Stimulated activated CD8-positive, alpha-beta memory T cell treated with anti-CD3 and anti-CD28 coated beads, Interleukin-2, amount 100 ng/mL, for 1 hour (primary cell): Measurements from ENCODE around the gene PROSER3.

Experiments
- DNase-seq, 2 donors: peaks; one replicate each; pipeline ENCODE4 v3.0.0-alpha.2; 2020; ENCODE audit warnings: low read depth in 2 of 2

Gene PROSER3

DNA sequence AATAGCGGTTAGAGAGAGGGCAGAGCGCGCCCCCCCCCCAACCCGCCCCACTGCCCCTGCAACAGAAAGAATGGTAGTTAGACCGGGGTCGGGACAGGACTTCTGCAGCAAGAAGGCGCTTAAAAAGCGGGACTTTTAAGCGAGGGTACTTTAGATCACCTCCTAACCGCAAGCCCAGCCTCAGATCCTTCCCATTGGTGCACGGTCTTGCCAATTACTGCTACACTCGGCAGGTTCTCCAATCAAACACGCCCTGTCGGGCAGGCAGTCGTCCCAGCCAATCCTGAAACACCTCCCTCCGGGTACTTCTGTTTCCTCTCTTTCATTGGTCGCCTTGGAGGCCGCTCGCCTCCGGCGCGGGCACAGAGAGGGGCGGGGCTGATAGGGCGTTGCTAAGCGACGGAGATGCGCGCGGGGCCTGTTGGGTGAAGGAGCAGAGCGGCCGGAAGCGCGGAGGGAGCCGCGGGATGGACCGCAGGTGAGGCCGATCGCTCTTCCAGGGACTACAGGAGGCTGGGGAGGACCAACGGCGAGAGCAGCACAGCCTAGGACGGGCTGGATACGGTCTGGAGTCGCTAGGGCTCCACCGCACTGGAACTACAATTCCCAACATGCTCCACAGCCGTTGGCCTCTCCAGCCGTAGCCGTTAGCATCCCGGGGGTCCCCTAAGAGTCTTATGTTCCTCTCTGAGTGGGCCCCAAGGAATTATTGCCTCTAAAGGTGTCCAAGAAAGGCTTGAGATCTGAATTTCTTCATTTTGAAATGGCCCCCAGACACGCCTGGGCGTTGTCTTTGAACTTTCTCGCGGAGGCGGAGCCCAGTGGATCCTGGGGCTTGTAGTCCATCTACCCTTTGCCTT, at the start of gene PROSER3:
Gene PROSER3, plus strand, starts transcription at position 428 of the 860 bp plus-strand sequence. Its CDS starts 40 bp downstream, at position 468.
- DNase-seq: peak; percentile 94 to 96

DNA sequence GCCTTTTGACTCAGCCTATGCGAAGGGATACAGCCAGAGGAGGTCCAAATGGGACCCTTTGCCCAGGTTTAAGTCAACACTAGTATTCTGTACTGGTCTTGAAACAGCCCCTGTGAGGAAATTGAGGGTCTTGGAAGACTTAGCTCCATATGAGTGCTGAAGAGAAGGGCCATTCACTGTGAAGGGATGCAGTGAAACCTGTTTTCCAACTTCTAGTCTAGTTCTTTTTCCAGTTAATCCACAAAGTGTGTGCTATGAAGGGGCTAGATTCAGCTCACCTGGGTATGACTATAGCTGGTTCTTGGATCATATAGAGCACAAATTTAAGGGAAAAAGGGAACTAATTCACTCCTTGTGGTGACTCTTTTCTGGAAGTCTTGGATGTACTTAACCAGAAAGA, 49.6 kb upstream of the PROSER3 start:
- no peak for DNase-seq

DNA sequence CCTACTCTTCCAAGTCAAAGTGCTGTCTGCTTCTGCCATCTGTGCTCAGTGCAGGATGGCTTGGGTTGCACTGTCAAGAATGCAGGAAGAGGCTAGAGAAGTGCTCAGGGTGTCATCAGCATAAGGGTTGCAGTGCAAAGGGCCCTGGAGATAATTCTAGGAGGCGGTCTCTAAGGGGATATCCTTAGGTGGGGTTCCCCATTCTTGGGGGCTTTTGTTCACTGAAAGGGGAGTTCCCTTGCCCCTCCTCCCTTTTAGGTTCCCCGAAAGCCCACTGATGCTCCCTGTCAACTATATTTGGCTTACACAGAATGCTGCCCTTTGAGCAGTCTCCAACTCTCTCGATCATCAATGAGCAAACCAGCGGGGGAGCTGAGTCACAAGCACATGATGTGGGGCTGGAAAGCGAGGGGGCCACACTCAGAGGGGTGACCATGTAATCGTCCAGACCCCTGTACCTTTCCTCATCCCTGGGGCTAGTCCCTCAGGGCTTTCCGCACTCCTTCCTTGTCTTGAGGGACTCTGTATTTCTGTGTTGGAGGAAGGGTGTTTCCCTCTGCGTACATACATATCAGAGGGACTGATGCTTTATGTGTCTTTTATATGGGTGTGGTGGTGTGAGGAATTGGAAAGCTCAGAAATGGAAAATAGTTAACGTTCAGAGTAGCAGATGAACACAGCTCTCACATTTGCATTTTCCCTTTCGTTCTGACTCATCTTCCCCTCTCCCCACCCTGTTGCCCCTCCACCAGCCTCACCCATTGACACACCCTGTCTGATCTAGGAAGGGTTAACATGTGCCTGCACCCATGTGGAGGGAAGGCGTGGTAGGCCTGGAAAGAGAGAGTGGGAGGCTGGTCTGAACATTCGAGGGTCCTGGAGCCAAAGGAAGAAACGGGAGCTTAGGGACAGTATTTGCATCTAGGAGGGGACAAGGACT, 46.9 kb upstream of the PROSER3 start:
- no peak for DNase-seq

DNA sequence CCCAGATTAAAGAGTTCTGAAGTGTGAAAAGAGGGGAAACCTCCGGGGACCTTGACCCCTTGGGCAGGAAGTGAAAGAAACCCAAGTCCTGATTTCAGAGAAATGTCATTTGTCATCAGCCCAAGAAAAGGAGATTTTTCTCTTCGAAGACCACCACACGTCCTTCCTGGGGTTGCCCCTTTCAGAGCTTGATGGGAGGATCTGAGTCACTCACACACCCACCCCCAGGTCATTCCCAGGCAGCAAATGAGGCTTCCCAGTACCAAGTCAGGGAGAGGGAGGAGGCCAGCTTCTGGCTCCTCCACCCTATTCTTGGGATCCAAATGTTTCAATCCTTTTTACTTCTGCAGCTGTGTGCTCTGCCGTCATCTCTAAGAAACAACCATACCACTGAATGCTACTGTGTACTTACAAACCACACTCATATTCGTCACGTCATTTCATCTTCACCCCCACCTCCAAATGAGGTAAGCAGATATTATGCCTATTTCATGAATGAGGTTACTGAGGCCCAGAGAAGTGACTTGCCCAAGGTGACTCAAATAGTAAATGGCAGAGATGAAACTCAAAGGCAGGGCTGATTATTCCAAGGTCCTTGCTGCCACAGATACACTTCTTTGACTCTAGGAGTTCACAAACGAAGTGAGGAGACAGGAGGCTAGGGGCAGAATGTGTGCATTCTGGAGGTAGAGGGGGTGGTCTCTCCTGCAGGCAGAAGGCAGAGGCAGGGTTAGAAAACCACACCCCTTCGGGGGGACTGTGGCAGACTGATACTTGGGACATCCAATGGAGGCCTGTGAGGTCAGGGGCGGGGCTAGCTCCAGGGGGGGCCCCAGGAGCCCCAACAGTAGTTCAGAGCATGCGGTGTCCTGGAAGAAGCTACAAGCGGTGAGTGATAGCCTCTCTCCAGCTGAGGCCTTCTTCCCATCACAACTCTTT, 45.1 kb upstream of the PROSER3 start:
- DNase-seq: no peak

DNA sequence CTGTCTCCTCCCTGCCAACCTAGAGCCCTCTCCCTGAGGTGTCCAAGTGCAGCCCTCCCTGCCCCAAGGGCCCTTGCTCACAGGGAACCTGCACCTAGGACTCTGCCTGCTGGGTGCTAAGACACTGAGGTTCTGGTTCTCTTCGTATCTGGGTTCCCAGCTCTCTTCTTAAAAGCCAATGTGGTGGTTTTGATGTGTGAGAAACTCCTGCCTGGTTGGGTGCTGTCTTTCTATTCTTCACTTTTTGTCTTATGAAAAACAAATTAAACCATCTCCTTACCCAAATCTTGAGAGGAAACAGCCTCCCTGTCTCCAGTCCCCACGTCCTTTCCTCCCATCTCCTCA, 44.5 kb upstream of the PROSER3 start:
- DNase-seq: no peak

DNA sequence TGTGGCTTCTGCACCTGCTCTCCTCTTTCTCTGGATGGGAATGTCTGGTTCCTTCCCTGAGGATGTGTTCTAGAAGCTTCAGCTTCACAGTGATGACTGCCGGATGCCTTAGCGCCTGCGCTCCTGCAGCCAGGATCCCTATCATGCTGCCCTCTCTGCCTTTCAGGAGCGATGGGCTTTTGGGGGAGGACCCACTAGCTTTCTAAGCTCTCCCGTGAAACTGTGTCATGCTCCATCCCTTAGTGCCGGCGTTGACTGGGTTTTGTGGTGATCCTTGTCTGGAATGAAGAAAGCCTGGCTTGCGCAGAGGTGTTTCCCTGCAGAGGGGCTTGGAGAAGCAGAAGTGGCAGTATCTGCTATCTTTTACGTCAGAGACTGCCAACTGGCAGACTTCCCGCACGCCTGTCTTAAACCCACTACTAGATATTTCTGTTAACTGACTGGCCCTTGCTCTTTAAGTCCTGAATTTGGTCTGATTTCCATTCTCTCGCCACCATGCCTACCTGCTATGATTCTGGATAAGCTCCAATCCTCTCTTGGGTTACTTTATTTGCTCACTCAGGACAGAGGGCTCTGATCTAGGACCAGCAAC, 44.0 kb upstream of the PROSER3 start:
- no peak for DNase-seq

DNA sequence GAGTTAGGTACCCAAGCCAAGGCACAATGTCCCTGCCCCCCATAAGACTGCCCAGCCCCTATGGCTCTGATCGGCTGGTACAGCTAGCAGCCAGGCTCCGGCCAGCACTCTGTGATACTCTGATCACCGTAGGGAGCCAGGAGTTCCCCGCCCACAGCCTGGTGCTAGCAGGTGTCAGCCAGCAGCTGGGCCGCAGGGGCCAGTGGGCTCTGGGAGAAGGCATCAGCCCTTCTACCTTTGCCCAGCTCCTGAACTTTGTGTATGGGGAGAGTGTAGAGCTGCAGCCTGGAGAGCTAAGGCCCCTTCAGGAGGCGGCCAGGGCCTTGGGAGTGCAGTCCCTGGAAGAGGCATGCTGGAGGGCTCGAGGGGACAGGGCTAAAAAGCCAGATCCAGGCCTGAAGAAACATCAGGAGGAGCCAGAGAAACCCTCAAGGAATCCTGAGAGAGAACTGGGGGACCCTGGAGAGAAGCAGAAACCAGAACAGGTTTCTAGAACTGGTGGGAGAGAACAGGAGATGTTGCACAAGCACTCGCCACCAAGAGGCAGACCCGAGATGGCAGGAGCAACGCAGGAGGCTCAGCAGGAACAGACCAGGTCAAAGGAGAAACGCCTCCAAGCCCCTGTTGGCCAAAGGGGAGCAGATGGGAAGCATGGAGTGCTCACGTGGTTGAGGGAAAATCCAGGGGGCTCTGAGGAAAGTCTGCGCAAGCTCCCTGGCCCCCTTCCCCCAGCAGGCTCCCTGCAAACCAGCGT, 43.2 kb upstream of the PROSER3 start:
- no peak for DNase-seq

DNA sequence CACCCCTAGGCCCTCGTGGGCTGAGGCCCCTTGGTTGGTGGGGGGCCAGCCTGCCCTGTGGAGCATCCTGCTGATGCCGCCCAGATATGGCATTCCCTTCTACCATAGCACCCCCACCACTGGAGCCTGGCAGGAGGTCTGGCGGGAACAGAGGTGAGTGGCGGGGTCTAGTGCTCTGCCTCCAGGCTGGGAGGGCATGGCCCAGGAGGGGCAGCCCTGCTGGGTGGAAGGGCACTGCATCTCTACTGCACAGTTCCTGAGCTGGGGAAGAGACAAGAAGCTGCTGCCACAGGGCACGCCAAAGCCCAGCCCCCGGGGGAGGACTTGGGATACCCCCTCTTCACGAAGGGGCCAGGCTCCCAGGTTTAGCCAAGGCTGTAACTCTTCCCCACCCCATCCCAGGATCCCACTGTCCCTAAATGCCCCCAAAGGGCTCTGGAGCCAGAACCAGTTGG, 42.6 kb upstream of the PROSER3 start:
- no peak for DNase-seq

DNA sequence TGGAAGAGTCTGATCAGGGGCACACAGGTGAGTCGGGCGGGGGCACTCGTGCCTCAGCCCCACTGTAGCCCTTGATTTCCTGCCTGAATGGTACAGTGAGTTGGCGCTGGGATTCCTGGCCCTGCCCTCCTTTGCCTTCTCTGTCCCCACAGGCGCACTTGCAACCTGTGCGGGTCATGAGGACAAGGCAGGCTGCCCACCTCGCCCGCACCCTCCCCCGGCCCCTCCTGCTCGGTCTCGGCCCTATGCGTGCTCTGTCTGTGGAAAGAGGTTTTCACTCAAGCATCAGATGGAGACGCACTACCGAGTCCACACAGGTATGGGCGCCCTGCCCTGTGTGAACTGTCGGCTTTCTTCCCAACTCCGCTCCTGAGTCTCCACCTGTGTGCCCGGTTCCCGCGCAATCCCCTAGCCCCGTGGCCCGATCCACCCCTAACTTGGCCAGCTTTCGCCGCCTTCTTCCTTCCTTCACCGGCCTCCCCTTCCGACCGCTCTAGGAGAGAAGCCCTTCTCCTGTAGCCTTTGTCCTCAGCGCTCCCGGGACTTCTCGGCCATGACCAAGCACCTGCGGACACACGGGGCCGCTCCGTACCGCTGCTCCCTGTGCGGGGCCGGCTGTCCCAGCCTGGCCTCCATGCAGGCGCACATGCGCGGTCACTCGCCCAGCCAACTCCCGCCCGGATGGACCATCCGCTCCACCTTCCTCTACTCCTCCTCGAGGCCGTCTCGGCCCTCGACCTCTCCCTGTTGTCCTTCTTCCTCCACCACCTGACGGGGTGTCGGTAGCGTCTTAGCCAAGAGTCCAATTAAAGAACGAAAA, 41.8 kb upstream of the PROSER3 start:
- no peak for DNase-seq

DNA sequence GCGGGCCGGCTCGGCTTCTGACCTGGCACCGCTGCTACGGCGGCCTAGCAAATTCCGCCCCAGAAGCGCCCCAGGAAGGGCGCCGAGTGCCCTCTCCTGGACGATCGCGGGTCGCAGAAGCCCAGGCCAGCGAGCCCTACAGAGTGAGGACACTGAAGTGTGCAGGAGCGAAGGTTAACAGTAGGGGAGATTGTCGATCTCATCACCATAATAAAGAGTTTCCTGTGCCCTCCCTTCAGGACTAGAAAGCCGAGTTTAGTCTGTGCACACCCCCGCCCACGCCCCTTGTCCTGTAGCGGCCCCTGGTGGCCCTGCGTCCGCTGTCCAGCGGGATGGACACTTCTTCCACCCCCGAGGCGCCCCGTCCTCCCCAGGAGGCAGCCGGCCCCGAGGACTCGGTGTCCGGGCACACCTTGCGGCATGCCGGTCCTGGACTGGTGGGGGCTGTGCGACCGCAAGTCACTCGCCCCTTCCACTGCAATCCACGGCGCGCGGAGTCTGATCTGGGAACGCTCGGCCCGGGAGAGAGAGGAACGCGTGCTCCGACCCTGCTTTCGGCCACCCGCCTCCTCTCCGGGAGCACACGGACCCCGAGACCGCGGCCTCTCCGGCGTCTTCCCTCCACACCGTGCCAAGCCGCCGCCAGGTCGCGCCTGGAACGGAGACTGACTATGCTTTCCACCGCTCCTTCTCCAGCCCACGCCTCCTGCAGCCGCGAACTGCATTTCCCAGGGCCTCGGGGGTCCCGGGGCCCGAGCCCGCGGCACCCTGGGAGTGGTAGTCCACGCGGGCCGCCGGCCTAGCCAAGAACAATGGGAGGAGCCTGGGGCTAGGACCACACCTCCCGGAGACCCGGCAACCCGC, 40.9 kb upstream of the PROSER3 start:
- DNase-seq: peak; percentile 87 to 94

DNA sequence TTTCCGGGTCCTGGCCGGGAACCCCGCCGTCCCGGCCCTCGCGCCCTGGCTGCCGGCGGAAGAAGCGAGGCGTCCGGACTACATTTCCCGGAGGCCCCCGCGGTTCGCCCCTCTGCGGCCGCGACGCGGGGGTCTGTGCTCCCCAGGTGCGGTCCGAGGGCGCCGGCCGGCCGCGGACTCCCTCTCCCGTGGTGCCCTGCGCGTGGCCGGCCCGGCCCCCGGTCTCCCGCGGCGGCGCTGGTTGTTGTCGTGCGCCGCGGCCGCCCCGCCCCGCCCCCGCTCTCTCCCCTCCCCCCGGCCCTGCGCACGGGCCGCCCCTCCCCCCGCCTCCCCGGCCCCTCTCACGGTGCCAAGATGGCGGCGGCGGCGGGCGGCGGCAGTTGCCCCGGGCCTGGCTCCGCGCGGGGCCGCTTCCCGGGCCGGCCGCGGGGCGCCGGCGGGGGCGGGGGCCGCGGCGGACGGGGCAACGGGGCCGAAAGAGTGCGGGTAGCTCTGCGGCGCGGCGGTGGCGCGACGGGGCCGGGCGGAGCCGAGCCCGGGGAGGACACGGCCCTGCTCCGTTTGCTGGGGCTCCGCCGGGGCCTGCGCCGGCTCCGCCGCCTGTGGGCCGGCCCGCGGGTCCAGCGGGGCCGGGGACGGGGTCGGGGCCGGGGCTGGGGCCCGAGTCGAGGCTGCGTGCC, 40.2 kb upstream of the PROSER3 start, which contains the start of gene KMT2B:
Gene KMT2B, plus strand, starts transcription at position 339 of the 680 bp plus-strand sequence. Its CDS starts 16 bp downstream, at position 355.
- peak in 1 of 2 donors; percentile 42 for DNase-seq

DNA sequence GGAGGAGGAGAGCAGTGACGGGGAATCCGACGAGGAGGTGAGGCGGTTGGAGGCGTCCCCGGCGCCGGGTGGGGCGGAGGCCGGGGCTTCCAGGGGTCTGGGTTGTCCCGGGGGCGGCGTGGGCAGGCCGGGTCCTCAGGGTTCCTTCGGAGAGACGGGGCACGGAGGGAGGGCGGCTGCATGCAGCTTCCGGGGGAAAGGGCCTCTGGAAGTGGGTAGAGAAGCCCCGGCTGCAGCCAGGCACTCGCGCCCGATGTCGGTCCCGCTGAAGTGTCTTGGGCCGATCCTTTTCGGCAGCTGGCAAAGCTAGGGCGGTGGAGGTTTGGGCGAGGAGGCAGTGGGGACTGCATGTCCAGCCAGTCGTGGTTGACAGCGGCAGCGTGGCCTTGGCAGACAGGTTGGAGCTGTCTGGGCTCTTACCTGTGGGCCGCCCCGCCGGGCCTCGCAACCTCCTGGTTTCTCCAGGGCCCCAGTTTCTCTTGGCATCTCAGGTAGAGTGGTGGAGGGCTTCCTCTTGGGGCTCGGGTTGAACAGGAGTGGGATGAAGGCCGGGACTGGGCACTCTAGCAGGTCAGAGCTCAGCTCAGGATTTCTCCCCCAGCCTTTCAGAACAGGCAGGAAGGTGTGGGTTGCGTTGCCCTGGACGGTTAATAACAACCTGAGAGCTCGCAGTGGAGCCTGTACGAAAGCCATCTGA, 39.5 kb upstream of the PROSER3 start:
- DNase-seq: no peak

DNA sequence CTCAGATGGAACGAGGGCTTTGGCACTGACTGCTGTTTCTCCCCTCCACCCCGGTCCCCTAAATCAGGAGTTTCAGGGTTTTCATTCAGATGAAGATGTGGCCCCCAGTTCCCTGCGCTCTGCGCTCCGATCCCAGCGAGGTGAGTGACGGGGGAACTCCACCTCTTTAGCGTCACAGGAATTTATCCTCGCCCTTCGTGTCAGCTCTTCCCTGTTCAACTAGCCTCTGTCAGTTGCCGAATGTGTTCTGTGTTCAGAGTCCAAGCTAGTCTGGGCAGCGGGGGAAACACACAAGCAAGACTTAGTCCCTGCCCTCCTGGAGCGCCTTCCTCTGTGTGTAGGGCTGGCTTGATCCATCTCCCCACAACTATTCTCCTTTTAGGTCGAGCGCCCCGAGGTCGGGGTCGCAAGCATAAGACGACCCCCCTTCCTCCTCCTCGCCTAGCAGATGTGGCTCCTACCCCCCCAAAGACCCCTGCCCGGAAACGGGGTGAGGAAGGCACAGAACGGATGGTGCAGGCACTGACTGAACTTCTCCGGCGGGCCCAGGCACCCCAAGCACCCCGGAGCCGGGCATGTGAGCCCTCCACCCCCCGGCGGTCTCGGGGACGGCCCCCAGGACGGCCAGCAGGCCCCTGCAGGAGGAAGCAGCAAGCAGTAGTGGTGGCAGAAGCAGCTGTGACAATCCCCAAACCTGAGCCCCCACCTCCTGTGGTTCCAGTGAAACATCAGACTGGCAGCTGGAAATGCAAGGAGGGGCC, 38.4 kb upstream of the PROSER3 start:
- no peak for DNase-seq

DNA sequence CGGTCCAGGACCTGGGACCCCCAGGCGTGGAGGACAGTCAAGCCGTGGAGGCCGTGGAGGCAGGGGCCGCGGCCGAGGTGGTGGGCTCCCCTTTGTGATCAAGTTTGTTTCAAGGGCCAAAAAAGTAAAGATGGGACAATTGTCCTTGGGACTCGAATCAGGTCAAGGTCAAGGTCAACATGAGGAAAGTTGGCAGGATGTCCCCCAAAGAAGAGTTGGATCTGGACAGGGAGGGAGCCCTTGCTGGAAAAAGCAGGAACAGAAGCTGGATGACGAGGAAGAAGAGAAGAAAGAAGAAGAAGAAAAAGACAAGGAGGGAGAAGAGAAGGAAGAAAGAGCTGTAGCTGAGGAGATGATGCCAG, 37.8 kb upstream of the PROSER3 start:
- DNase-seq: no peak

DNA sequence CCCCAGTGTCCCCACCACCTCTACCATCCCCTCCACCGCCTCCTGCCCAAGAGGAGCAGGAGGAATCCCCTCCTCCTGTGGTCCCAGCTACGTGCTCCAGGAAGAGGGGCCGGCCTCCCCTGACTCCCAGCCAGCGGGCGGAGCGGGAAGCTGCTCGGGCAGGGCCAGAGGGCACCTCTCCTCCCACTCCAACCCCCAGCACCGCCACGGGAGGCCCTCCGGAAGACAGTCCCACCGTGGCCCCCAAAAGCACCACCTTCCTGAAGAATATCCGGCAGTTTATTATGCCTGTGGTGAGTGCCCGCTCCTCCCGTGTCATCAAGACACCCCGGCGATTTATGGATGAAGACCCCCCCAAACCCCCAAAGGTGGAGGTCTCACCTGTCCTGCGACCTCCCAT, 37.3 kb upstream of the PROSER3 start:
- DNase-seq: no peak

DNA sequence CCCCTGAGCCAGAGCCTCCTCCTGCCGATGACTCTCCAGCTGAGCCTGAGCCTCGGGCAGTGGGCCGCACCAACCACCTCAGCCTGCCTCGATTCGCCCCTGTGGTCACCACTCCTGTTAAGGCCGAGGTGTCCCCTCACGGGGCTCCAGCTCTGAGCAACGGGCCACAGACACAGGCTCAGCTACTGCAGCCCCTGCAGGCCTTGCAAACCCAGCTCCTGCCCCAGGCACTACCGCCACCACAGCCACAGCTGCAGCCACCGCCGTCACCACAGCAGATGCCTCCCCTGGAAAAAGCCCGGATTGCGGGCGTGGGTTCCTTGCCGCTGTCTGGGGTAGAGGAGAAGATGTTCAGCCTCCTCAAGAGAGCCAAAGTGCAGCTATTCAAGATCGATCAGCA, 36.6 kb upstream of the PROSER3 start:
- no peak for DNase-seq

DNA sequence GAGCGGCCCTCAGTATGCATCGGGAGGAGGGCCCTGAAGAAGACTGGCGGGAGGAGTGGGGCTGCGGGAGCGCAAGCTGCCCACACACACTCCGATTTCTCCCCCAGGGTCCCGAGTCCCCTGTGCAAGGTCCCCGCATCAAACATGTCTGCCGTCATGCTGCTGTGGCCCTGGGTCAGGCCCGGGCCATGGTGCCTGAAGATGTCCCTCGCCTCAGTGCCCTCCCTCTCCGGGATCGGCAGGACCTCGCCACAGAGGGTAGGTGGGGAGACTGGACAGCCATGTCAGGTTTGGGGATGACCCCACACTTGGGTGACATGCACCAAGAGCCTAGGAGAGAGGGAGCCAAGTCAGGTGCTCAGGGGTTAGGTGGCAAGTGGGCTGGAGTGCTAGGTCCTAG, 35.5 kb upstream of the PROSER3 start:
- DNase-seq: no peak
